ENCODE measurements around the gene MAPKAPK3.

Gene MAPKAPK3

DNA sequence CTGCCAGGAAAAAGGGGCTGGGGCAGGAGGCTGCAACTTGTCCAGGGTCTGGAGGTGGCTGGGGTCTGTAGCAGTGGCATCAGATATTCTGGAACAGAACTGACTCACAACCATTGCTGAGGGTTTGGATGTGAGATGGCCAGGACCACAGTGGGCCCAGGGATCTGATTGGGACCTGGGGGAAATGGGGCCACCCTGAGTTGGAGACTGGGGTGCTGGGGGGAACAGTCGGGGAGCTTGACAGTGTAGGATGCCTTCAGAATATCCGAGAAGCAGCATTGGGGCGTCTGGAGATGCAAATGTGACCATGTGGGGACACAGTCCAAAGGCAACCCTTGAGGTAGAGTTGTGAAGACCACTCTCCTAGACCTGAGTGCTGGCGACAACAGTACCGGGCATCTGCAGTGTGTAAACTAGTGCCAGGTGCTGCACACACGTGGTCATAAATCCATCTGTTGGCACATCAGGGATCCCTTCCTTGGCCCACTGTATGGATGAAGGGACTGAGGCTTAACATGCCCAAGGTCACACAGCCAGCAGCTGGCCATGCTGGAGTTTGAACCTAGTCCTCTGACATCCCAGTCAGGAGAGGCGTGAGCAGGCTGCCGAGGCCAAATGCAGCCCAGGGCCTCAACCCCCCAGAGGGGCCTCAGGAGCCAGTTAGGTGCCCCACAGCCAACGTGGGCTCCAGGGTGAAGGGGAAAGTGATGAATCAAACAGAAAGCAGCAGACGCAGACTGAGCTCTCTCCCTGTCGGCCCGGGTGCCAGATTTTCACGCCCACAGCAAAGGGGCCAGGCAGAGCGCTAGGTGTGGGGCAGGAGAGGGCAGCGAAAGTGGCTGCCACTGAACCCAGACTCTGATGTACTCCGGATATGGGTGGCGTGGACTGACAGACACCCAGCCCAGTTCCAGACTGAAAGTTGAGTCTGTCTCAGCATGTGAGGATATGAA lies 28.9 kb upstream of the MAPKAPK3 start:
- no peak for DNase-seq

GRCh38 chr3:50588759-50589433 lies 28.1 kb upstream of the MAPKAPK3 start:
- no peak for DNase-seq

DNA sequence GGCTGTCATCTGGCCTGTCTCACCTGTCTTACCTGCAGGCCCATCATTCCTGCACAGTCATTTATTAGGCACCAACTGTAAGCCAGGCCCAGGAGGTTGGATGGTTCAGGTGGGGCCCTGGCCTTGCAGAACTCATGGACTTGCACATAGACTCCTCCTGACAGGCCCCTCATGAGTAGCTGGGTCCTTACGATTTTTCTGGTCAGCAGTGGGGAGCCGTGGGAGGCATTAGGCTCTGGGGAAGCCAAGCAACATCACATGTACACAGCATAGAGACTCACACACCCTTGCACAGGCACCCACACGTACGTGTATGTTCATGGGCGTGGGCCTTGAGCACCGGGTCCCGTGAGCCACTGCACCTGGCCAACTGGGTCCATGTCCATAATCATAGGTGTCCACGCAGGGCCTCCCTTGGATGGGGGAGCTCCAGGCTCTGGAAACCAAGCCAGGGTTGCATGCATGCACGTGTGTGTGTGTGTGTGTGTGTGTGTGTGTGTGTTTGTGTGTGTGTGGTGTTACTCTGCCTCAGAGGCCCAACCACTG lies 25.7 kb upstream of the MAPKAPK3 start:
- no peak for DNase-seq

DNA sequence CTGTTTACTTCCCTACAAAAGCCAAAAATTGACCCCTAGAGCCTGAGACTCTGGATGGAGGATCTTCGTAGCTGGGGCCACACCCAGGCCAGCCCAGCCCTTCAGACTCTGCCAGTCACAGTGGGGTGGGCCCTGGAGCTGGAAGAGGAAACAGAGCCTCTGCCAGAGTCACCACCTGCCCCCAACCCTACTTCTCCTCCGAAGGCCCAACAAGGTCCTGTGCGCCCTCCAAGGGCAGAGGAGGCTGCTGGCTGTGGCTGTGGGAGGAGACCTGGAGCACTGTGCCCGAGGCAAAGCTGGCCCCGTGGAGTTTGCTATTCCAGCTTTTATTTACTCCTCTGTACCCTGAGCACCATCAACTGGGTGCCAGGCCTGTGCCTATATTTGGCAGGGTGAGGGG lies 24.4 kb upstream of the MAPKAPK3 start:
- DNase-seq: no peak

DNA sequence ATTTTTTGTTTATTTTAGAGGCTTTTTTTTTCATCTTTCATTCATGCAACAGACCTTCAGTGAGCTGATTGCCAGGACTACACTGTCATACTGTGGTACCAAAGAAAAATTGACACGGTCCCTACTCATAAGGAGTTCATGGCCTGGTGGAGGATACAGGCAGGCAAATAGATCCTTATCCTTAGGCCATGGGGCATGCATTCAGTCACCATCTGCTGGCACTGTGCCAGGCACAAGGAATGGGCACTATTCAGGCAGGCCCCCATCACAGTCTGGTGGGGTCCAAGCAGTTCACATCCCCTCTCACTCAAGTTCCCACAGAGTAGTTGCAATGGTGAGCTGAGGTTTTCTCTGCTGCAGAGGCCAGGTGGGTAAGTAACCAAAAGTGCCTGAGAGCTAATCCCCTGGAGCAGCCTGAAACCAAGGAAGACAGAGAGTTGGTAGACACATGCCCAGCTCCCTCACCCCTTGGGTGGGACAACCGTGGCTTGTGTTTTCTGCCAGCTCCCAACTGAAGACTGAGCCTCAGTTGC lies 22.6 kb upstream of the MAPKAPK3 start:
- no peak for DNase-seq

- no peak for DNase-seq
These were observed 17.7 kb upstream of the MAPKAPK3 start for GRCh38 chr3:50599115-50599715.

GRCh38 chr3:50599716-50600118 lies 17.2 kb upstream of the MAPKAPK3 start:
- no peak for DNase-seq

DNA sequence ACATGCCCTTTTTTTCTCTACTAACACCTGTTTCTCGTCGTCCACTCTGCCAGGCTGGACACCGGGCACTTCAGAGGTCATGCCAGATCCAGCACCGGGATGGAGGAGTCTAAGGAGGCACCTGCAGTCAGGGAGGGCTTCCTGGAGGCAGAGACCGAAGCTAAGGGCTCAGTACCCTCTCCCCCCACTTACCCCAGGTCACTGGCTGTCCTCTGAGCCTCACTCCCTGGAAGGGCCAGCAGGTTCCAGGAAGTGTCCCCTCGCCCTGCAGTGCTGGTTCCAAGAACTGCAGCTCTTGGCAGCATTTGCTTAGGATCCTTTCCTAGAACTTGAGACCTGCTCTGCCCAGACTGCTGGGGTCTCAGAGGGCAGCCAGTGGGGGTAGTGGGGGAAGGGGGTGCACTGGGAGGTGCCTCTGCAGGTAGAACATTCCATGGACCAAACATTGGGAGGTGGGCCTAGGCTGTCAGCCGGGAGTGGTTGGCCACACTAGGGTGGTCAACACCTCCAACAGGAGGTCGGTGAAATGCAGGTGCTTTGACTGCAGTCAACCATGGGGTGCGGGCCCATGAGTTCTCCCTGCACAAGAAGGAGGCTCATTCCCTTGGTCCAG lies 16.7 kb upstream of the MAPKAPK3 start:
- no peak for DNase-seq

DNA sequence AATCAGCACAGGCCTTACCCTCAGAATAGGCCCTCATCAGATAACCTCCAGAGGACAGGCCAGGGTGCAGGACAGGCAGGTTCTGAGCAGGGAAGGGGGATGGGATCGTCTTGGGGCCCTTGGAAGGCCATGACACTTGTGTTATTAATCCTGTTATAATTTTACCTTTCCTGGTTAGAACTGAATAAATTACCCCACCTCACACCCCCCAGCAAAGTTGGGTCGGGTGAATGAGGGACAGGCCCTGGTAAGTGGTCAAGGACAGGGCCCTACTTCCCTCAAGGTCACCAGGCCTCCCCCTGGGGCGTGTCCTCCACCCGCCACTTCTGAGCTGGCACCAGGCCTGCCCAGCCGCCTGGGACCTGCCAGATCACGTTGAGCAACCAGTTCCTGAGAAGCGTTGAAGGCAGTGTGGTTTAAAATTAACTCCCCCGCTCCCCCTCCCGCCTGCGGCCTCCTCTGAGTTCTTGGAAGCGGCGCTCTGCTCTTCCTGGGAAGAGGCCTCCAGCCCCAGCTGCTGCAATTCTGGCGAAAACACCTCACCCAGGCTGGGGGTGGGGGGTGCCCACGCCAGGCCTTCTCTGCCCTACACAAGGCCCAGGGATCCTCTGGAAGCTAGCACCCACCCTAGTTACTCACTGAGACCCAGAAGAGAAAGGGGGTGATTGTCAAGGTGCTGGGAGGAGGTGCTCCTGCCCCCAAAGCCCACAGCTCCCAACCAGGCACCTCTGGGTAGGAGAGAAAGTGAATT lies 15.9 kb upstream of the MAPKAPK3 start:
- DNase-seq: peak; percentile 58

DNA sequence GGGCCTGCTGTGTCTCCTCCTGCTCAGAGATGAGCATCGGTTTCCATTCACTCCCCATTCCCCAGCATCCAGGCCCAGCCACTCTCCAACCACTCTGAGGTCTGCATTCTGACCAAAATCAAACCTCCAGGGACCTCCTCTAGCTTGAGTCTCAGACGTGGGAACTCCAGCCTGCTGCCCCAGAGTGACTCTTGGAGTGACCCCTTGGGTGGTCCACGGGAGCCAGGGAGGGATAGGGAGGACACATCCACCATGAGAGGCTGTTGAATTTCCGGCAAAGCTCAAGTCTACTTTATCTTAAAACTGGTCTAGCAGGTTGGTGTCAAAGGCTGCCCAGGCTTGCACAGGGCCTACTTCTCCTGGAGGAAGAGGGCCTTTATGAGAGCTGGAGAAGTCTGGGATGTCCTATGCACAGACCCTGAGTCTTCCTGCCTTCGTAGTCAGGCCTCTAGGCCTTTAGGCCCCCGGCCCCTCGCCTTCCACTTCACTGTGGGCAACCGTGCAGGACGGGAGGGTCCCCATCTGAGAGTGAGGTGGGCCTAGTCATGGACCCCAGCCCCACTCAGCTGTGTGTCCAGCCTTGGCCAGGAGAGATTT lies 14.3 kb upstream of the MAPKAPK3 start:
- DNase-seq: no peak

DNA sequence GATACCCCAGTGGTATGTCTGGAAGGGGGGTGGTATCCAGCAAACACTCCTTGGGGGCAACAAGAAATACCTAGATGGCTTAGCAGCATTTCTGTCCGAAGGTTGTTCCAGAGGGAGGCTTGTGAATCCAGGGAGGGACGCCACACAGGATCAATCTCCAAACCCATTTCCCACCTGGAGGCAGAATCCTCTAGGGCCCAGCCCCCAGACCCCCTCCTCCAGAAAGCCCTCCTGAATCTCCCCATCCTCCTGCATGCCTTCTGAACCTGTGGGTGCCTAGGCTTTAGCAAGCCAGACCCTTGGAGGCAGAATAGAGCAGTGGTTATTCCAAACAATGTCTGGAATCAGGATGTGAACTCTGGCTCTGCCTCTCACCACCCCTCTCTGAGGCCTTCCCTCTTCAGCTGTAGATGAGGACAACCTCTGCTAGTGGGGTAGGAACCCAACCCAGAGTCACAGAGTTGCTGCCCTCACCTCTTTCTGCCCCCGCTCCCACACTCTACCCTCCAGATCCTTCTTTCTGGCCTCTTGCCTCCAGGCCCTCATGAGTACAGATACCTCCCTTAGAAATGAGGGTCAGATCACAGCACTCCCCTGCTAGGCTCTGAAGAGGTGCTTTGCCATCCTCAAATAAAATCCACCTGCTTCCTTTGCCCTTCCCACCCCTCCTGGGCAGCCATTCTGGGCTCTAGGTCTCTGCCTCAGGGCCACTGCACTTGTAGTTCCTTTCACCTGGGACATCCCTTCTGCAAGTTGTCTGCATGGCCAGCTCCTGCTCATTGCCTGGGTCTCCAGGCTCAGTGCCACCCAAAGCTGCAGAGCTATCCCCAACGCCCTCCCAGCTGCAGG lies 13.5 kb upstream of the MAPKAPK3 start:
- no peak for DNase-seq

GRCh38 chr3:50604110-50604621 lies 12.8 kb upstream of the MAPKAPK3 start:
- DNase-seq: no peak

- DNase-seq: no peak
These were observed 12.0 kb upstream of the MAPKAPK3 start for GRCh38 chr3:50604628-50605588.

- no peak for DNase-seq
These were observed 11.0 kb upstream of the MAPKAPK3 start for GRCh38 chr3:50605901-50606326.

- no peak for DNase-seq
These were observed 10.4 kb upstream of the MAPKAPK3 start for GRCh38 chr3:50606596-50606995.

GRCh38 chr3:50607271-50608091 lies 9.5 kb upstream of the MAPKAPK3 start:
- DNase-seq: no peak

- DNase-seq: no peak
These were observed 8.7 kb upstream of the MAPKAPK3 start for GRCh38 chr3:50608278-50608677.
